GM13976 (cell line): ENCODE data around the gene SCGB1D2.

Source experiments
- DNase-seq: peaks from one replicate; pipeline ENCODE4 v3.0.0; 2012; ENCODE audit warnings: low spot score
- in situ Hi-C: fragments of 300-500 bp; cut with MboI; formaldehyde crosslinking; loops from one replicate; pipeline ENCODE4 v1.12.0; 2022; ENCODE audit warnings: low sequenced_read_pairs, mixed read lengths, inconsistent platforms; ENCODE audit not compliant: unreplicated experiment
- TF ChIP-seq, protein P1 (sequence below): IDR thresholded peaks from 2 replicates; pipeline ENCODE4 v1.5.1; 2012; ENCODE audit warnings: borderline replicate concordance, mild to moderate bottlenecking; ENCODE audit not compliant: insufficient read depth; ENCODE audit errors: extremely low read depth, missing control alignments, control extremely low read depth

Gene SCGB1D2

DNA sequence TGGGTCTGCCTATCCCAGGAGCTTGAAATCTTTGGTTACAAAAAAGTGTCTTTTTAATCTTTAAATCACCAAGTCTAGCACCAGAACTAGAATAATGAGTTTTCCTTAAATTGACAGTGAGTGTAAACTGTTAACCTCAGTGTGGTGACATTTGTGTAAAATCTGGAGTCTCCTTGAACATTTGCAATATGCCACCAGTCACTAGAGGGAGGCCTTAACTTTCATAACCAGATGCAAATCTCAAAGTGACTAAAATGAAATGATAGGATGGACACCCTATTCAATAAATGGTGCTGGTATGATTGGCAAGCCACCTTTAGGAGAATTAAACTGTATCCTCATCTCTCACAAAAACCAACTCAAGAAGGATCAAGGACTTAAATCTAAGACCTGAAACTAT, 8.3 kb upstream of the SCGB1D2 start:
- no peak for DNase-seq
- TF ChIP-seq, protein P1, sequence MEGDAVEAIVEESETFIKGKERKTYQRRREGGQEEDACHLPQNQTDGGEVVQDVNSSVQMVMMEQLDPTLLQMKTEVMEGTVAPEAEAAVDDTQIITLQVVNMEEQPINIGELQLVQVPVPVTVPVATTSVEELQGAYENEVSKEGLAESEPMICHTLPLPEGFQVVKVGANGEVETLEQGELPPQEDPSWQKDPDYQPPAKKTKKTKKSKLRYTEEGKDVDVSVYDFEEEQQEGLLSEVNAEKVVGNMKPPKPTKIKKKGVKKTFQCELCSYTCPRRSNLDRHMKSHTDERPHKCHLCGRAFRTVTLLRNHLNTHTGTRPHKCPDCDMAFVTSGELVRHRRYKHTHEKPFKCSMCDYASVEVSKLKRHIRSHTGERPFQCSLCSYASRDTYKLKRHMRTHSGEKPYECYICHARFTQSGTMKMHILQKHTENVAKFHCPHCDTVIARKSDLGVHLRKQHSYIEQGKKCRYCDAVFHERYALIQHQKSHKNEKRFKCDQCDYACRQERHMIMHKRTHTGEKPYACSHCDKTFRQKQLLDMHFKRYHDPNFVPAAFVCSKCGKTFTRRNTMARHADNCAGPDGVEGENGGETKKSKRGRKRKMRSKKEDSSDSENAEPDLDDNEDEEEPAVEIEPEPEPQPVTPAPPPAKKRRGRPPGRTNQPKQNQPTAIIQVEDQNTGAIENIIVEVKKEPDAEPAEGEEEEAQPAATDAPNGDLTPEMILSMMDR = no peak
- in situ Hi-C loops = no loop called here

DNA sequence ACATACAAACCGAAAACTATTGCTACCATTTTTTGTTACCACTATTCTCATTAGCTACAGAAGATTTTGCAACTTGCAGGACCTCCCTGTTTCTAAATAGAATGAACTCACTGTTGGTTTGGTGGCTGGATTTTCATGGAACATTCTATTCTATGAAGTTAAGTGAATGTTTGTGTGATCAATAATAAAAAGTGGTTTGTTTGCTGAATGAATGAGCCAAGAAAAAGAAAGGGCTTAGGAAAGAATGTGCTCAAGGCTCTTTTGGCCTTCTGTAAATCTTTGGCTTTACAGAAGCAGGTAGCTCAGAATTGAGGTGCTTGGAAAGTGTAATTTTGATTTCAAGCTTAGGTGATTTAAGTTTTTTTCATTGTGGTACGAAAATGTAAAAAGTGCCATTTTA, 5.9 kb upstream of the SCGB1D2 start:
- TF ChIP-seq, protein P1 = no peak
- in situ Hi-C loops = no loop called here
- no peak for DNase-seq

DNA sequence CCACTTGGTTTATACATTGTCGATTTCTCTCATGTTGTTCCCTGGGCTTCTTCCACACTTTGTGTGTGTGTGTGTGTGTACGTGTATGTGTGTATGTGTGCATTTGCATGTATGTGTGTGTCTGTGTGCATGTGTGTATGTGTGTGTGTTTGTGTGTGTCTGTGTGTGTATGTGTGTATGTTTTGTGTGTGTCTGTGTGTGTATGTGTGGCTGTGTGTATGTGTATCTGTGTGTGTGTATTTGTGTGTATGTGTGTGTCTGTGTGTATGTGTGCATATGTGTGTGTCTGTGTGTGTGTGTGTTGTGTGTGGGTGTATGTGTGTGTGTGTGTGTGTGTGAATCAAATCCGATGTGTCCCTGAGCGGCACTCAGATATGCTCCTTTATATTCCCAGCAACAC, 4.5 kb upstream of the SCGB1D2 start:
- no peak for DNase-seq
- TF ChIP-seq, protein P1 = no peak
- in situ Hi-C loops = no loop called here

DNA sequence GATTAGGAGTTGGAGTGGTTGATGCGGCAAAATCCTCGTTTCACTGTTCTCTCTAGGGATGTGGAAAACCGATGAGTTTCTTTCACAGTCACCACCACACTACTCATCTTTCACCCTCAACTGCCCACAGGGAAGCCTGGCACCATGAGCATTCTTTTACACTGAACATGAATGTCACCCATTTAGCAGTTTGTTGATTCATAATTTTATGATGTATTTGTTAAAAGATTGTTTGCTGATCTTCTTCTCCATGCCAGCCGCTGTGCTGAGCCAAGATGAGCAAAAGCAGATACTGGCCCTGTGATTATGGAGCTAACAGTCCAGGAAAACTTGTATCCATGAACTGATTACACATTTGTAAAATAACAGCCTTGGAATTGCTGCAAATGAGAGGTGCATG, 3.9 kb upstream of the SCGB1D2 start:
- in situ Hi-C loops = no loop called here
- no peak for DNase-seq
- TF ChIP-seq, protein P1 = no peak

DNA sequence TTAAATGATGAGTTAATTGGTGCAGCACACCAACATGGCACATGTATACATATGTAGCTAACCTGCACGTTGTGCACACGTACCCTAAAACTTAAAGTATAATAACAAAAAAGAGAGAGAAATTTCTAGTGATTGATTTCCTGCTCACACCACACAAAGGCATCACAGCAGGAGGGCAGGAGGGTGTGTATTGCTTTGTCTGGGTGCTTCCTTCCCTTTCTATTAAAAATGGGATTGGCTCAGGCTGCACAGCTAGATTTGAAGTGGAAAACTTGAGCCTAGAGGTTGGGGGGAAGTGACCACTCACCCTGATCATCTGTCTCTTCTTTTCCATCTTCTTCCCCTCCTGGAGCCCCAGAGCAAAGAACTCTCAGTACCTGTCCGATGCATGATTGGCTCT, 944 bp upstream of the SCGB1D2 start:
- no peak for DNase-seq

DNA sequence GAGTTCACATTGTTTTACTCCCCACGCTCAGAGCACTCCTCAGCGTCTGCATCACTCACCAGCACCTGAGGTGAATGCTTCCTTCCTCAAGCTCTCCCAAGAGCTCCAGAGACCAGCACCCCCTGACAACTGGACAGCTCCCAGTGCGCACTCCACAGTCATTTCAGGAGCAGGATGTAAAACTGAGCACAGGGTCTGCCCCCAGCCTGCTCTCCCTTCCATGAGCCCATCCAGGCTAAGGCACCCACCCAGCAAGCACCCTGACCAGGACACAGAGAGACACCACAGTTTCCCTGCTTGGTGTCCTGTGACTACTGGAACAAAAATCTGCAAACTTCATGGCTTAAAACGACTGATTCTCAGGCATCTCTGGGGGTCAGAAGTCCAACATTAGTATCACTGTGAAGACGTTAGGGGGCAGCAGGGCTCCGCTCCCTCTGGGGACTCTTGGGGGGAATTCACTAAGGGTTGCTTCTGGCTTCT, 3.3 kb downstream of the SCGB1D2 start:
- DNase-seq = peak; percentile 38
- TF ChIP-seq, protein P1 = no peak
- in situ Hi-C loops = no loop called here

More for the DNA sequence above, 944 bp upstream of the SCGB1D2 start:
- in situ Hi-C loops = no loop called here
- TF ChIP-seq, protein P1 = no peak

DNA sequence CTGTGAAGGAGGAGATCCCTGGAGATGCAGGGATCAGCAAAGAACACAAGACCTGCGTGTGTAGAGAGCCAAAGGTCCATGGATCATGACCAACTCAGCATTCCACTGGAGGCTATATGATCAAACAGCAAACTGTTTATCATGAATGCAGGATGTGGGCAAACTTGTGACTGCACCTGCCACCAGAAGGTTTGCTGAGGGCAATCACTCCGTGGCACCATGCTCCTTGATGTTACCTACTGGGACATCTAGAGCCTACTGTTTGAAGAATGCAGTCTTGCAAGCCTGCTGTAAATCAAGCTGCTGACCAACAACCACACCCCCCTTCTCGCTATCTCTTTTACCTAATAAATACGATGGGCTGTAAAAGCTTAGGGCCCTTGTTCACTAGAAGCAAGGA, 9.7 kb downstream of the SCGB1D2 start:
- no peak for DNase-seq
- TF ChIP-seq, protein P1 = no peak
- in situ Hi-C loops = no loop called here
